Transverse colon (tissue), 4 donors: Measurements from ENCODE around the gene DNAJC3.

Source experiments
- POLR2AphosphoS5 ChIP-seq, 3 donors: sonication (generic); formaldehyde crosslinking; IDR thresholded peaks; one replicate each; pipeline ENCODE4 v1.6.1; 2016; ENCODE audit warnings: antibody characterized with exemption in 3 of 3
- TF ChIP-seq, protein P1 (sequence below), 5 experiments: fragments of 200-600 bp in 3 of 5; fragments of 450-650 bp in 2 of 5; sonication (generic) in 3 of 5; IDR thresholded peaks; 1 replicate in 2 of 5; 2 replicates in 3 of 5; pipeline ENCODE4 v1.5.1; 2016 to 2017; ENCODE audit warnings: antibody characterized with exemption in 5 of 5, inconsistent platforms in 3 of 5, mild to moderate bottlenecking in 2 of 5, moderate library complexity in 1 of 5

DNA sequence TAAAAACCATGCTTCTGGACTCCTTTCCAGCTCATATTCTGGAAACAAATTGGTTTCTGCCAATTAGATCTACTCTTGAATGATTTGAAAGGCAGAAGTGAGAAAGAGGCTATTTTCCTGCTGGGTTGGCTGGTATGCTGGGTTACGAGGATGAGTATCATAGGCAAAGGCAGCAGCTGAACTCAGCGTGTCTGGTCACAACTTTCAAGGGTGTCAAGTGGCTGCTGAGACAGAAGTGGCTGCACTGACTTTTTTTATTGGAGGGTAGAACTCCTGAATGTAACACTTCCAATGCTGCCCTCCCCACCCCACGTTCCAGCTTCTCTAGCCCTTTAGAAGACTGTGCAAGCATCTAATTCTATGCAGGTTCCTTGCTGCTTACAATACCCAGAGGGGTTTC lies 24.1 kb upstream of the DNAJC3 start:
- TF ChIP-seq, protein P1, sequence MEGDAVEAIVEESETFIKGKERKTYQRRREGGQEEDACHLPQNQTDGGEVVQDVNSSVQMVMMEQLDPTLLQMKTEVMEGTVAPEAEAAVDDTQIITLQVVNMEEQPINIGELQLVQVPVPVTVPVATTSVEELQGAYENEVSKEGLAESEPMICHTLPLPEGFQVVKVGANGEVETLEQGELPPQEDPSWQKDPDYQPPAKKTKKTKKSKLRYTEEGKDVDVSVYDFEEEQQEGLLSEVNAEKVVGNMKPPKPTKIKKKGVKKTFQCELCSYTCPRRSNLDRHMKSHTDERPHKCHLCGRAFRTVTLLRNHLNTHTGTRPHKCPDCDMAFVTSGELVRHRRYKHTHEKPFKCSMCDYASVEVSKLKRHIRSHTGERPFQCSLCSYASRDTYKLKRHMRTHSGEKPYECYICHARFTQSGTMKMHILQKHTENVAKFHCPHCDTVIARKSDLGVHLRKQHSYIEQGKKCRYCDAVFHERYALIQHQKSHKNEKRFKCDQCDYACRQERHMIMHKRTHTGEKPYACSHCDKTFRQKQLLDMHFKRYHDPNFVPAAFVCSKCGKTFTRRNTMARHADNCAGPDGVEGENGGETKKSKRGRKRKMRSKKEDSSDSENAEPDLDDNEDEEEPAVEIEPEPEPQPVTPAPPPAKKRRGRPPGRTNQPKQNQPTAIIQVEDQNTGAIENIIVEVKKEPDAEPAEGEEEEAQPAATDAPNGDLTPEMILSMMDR (IDR thresholded peaks at IDR 0.05), result no peak
- TF ChIP-seq POLR2AphosphoS5 (IDR thresholded peaks at IDR 0.05), result no peak
